ENCODE results near the gene SACS.
"Not testable (repeated sequence)": the region's sequence is repeated elsewhere in the genome, so short reads cannot be mapped to it uniquely, and the experiment has no call there.

Gene SACS

DNA sequence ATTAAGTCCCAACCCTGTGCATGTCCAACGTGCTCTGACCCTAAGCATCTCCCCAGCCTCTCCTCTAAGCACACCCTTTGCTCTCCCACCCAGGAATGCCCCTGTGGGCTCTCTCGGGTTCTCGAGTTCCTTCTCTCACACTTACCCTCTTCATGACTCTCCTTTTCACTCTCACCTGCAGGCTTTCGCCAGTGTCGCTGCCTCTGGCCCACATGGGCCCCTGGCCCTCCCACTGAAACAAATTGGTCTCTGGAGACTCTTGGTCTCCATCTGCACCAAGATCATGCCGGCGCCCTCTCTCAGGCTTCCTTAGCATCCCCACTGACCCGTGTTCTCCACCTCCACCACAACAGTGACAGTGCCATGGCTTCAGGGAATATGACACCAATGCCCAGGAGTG, 19.6 kb upstream of the SACS start:
- DNase-seq, result no peak

DNA sequence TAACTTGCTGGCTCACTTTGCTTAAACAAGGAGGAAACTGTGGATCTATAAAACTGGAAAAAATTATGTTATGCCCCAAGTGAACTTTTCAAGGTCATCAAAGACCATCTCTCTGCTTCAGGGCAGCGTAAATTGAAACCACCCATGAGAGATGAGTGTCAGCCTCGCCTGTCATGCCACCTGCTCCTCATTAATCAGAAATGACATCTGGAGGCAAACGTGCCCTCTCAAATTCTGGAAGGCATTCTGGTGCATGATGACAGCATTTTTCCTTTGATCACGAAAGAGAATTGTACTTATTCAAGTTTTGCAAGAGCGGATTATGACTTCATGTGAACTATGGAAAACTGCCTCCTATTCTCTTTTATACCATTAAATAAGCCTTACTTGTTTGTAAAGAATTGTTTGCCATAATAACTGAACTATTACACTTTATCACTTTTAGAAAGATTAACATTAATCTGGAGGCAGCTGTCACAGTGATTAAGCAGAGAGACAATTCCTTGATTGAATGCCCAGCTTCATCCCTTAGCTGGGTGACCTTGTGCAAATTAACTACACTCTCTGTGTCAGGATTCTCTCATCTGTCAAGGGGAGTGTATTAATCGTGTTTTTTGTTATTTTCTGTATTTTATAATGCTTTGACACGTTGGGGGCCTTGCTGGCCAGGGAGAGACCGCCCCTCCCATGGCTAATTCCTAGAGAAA, 17.0 kb upstream of the SACS start:
- peak; percentile 5 for DNase-seq

DNA sequence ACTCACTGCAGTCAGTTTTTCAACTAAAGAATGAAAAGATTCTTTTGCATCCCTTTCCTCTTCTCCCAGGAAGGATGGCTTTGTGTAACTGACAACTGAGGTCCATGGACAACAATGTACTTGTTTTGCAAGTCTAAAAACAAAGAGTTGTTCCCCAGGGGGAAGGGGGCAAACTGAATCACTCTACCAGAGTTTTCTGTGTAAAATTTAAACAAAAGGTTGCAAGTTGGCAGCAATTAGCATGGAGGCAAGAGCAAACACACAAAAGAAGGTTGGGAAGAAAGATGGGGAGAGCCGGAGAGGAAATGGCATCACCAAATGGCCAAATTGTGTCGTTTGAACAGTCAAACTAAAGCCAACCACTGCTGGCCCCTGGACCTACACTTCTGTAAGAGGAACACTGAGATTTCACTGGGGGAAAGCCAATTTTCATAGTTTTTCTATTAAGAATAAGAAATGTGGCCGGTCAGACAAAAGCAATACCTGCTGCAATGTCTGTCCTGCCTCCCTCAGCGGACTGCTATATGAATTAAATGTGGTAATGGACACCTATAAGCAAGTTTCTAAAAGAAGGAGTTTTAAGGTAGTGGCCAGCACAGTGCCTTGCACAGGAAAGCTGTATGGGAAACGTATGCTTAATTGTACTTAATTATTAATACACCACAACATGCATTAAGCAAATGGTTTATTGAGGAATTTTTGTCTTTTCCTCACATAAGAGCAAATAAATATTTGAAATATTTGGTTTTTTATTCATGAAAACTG, 16.1 kb upstream of the SACS start:
- DNase-seq, result no peak

DNA sequence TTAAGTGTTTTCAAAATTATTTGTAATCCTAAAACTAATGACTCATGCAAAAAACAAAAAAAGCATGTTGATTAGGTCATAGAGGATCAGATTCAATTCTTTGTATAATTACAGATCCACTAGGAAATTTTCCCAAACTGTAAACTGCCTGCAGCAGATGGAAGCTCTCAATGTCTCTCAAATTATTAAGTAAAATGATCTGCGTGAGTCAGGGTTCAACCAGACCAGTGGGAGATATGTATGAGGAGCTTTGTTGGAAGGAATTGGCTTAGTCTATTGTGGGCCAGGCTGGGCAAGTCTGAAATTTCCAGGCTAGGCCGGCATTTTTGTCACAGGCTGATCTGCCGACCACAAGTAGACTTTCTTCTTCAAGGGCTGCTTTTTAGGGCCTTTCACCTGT, 14.4 kb upstream of the SACS start:
- DNase-seq, result no peak

DNA sequence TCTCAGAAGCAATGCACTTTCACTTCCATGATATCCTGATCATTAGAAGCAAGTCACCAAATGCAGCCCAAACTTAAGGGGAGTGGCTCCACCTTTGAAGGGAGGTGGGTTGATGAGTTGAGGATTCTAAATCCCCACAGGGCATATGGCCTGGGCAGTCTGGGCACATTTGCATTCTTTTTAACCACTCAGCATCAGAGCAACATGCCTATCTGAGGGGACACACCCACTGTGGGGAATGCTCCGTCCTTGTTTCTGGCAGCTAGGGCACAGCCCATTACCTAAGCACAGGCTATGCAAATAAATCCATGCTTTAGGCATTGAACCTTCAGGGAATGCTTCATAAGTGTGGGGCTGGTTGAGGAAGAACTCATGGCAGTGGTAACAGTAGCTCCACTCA, 12.3 kb upstream of the SACS start:
- DNase-seq, result no peak

DNA sequence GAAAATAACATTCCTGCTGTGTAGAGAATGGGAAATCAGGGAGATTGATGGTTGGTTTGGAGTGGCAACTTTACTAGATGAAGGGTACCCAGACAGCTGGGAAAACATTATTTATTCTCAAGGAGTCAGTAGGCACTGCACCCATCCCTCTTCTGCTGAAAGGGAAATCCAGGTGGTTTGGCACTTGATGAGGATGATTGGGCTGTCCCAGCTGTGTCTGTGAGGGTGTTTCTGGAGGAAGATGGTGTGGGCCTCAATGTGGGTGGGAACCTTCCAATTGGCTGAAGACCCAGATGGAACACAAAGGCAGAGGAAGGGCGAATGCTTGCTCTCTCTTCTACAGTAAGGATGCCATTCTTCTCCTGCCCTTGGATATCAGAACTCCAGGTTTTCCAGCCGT, 10.4 kb upstream of the SACS start:
- no peak for DNase-seq

DNA sequence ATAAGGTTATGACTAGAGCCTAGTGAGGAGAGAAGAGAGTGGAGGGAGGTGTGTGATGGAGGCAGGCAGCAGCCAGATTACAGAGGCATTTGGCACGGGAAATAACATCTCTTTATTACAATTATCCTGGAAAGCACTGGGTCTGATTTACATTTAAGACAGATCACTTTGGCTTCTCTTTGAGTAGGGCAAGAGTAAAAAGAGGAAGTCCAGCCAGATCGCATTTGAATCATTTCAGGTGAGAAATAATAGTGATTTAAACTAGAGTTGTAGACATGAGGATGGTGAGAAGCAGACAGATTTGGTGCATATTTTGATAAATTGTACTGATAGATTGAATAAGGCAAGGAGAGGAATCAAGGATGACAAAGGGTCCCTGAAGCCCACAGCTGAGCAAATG, 9.6 kb upstream of the SACS start:
- DNase-seq, result no peak

DNA sequence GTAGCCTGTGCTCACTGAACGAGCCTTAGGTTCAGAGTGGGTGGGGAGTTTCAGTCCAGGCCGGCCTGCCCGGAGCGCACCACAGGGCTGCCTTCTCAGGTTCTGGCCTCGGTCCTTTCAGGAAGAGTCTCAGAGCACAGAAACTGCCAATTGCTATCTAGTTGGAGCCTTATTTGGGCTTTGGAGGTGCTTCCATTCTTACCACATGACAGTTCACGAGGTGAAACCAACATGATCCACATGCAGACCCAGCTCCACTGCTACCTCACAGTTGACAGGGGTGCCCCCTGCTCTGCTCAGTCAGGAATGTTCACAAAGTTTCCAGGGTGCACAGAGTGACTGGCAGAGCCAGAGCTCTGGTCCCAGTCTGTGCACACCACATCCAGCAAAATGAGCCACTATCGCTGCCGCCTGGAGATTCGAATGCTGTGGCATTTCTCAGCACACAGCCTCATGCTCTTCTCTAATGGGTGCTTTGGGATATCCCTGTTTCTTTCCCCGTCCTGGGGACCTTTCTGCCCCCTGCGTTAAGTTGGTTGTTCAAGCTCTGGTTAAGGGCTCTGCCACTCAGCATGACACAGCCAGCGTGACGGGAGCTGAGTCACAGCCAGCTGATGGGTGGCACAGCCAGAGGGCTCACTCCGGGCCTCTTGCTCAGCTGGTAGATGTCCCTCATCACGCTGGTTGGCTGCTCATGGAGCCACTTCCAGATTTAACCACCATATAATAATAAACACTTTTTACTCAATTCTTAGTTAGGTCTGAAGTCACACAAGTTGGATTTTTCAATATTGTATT, 7.5 kb upstream of the SACS start:
- DNase-seq, result no peak

DNA sequence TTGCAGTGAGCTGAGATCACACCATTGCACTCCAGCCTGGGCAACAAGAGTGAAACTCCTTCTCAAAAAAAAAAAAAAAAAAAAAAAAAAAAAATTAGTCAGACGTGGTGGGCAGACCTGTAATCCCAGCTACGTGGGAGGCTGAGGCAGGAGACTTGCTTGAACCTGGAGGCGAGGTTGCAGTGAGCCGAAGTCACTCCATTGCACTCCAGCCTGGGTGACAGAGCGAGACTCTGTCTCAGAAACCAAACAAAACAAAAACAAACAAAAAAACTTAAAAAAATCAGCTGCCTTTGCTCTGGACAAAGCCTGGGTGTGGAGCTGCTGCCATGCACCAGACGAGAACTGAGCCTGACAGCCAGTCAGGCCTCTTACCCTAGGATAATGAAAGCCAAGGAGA, 6.8 kb upstream of the SACS start:
- not testable (repeated sequence) for DNase-seq

DNA sequence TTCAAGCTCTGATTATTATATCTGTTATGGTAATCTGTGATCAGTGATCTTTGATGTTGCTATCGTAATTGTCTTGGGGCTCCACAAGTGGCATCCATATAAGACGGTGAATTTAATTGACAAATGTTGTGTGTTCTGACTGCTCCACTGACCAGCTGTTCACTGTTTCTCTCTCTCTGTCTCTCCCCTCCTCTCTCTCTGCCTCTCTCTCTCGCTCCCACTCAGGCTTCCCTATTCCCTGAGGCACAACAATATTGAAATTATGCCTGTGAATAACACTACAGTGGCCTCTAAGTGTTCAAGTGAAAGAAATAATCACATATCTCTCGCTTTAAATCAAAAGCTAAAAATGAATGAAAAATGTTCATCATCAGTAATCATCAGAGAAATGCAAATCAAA, 4.4 kb upstream of the SACS start:
- no peak for DNase-seq

DNA sequence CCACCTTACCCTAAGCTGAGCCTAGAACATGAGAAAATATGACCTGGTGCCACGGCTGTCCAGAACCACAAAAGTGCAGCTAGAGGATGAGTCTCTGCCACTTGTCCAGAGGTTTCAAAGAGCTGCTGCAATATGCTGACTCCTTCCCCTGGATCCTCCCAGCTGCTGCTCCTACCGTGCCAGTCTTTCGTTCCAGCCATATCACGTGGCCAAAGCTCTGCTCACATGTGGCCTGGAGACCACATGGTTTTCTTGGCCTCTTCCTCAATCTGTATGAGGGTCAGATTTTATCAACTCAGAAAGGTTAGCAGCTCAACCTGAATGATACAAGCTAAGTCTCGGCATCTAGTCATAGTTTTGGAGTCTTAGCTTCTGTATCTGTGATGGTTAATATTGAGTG, 3.2 kb upstream of the SACS start:
- no peak for DNase-seq

DNA sequence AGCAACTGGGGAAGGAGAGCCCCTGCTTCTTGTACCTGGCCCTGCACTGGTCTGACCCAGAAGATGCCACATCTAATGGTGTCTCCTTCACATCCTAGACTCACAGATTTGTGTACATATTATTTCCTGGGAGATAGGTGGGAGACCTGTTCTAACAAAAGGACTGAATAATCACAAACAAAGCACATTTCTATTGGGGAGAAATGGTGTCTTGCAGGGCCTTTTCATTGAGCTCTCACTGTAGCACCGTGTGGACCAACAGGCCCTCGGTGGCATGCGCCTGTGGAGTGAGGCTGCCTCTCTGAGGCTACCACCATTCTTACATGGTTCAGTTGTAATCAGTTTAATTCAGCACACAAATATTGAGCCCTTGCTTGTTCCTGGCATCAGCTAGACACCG, 989 bp upstream of the SACS start:
- no peak for DNase-seq

DNA sequence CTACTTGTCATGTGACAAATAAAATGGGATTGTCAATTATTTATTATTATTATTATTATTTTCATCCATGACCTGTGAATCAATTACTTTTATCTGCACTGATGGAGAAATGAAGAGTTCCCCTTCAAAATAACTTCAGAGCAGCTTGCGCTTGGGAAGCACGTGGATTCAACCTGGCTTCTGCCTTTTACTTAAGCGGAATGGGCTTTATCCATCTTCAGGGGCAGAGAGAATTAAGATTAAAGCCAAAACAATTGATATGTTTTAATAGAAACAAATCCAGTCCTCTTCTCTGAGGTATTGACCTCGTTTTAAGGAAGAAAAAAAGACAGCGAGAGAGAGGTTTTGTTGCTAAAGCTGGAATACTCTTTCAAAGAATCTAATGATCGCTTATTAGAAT, 876 bp downstream of the SACS start:
- no peak for DNase-seq

DNA sequence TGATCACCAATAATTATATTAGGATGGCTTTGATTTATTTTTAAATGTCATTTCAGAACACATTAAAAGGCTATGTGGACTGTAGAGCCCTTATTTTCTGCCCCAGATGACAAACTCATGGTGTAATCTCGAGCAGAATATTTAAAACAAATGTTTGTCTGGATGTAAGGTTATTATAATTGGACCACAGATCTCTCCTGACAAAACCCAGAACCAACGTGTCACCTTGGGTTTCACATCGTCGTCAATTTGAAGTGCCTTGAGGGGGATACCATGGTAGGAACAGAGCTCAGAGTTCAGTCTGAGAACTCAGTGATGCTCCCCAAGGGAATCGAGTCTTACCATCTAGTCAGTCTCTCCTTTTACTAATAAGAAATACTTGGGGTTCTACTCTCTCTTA, 2.8 kb downstream of the SACS start:
- no peak for DNase-seq

DNA sequence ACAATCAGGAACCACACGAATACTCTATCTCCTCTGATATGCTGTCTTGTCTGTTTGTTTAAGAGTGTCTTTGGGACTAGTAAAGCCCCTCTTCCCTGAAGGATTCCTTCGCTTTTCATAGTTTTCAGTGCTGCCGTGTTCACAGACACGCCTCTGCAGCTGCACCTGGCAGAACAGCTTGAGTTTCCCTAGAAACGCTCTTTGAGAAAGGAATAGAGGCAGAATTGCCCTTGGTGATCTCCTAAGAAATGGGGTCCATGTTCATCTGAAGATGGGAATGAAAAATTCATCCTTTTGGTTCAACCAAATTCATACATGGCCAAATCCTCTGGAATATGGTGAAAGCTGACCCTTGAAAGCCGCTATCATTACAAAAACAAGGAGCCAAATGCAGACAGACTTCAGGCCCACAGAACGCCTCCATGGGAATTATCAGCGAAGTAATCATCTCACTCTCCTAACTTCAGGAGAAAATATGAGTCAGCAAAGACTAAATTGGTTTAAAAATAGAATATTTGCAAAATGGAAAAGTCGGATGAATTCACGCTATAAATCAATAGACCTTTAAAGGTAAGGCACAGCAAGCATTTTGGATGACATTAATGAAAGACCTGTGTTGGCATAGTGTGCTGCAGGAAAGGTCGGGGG, 5.5 kb downstream of the SACS start:
- DNase-seq, result no peak

DNA sequence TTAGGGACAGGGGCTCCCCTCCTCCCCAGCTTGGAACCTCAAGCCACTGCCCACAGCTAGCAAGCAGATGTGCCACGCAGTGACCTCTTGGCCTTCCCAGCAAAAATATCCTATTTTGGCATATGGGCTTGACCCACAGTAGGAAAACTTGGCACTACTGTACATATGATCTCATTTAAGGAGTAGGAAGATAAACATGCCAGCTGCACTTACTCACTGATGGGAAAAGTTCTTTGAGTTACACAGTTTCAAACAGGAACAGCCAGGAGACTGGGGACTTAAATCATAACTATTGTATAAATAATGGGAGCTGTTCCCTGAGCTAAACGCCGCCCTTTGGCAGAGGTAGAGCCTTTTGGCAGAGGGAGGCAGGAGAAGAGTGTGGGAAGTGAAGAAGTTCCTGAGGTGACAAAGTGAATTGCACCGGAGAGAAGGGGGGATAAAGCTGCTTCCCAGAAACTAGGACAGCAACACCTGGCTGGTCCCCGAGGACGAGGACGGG, 6.1 kb downstream of the SACS start:
- DNase-seq, result no peak

DNA sequence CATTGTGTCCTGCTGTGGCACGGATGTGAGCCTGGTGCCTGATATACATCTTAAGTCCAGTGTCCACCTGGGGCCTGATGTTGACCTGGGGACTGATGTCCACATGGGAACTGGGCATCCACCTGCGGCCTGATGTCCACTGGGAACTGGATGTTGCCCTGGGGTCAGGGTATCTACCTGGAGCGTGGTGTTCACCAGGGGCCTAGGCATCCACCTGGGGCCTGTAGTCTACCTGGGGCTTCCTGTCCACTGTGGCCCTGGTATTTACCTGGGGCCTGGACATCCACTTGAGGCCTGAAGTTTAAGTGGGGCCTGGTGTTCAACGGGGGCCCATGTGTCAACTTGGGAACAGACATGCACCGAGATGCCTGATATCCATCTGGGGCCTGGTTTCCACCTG, 11.9 kb downstream of the SACS start:
- no peak for DNase-seq

DNA sequence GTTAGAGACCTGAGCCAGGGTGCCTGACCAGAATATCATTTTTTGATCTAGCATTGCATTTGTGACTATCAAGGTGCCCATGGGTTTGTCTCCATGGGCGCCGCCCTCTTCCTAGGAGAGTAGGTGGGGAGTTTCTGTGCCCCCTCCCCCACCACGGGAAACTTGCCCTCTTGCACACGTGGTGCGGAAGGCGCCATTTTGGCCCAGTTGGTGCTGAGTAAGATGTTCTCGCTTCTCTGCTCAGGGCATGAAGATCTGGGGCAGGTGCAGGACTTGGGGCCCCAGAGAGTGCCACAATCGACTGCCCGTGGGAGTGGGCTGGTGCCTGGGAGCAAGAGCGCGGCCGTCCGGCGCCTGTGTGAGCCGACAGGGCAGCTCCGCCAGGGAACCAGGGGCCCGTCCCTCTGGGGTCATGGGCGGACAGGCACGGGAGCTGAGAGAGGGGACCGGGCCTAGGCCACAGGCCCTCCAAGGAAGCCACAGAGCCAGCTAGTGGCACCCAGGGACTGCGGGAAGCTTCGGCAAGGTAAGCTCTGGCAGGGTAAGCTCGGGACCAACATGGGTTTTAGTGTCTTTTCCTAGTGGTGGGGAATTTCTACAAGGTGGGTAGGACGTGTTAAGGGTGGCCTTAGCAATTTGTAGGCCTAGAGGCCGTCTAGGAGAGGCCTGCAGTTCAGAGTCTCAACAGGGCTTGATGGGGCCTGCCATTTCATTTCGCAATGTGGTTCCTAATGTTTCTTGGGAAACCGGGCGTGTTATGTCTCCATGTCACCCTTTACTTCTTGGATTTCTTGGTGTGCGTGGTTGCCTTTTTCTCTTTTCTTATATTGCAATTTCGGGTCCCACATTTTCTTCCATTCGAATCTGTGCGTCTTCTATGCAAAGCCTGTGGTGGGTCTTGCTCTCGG, 14.5 kb downstream of the SACS start:
- no peak for DNase-seq

DNA sequence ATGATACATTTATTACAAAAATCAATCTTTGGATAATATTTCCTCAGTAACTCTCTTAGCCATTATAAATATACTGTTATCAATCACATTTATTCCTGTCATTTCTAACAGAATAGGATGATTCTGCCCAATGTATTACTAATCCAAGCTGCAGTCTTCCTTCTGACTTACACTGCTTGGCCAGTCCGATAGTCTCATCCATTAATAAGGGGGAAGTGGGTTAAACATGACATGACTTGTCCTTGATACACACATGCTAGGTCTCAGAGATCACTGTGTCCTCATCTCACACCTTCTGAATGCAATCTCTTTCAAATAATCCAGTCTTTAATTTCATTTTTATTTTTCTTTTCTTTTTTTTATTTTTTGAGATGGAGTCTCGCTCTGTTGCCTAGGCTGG, 18.8 kb downstream of the SACS start:
- no peak for DNase-seq

DNA sequence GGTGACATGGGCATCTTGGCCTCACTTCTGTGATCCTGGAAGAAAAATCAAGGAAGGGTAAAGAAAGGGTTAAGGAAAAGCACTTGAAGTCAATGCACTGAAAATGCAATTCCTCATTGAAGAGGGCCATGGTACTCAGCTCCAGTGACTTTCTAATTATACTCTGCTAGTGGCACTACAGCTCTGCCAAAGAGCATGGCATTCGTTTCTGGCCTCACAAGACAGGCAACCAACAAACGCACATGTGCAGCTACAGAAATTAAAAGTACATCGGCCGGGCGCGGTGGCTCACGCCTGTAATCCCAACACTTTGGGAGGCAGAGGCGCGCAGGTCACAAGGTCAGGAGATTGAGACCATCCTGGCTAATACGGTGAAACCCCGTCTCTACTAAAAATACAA, 21.8 kb downstream of the SACS start:
- no peak for DNase-seq

DNA sequence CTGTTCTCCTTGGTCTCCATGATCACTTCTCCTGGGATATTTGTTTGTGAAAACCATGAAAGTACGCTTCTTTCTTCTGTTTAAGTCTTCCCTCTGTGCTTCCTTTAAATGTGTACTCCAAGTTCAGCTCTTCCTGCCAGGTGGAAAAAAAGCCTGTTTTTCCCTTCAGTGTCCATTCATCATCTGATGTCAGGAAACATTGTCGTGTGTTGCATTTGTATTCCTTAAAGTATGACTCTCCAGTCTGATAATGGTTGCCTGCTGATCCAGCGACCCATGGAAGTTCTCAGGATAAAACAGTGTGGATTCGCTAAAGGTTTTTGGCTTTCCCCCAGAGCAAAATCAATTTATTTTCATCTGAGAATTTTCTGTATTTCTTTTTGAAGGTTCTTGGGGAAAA, 22.3 kb downstream of the SACS start:
- DNase-seq, result no peak

DNA sequence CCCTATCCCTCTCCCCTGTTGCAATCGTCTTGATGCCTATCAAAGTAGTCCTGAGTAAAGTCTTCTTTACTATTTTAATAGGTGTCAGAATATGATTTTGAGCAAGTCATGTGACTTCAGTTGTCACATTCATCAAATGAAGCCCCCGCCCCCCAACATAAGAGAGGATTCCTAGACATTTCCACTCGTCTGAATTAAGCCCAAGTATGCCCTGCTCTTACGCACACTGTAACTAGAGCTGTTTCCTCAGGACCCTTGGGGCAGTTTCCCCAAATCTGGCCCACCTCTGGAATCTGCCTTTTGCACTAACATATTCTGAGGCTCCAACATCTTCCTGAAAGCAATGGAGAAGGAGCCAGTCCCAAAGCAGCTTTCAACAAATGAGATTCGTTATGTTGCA, 25.5 kb downstream of the SACS start:
- DNase-seq, result no peak

All from NCI-H146 (cell line).